GM21737 (cell line): ENCODE measurements around the gene PGP.
"Not testable (repeated sequence)": the region's sequence is repeated elsewhere in the genome, so short reads cannot be mapped to it uniquely, and the experiment has no call there.

Source experiments
- ATAC-seq: cut with Tn5 transposase; IDR thresholded peaks from one replicate; pipeline ENCODE4 v1.9.1; 2021; ENCODE audit warnings: mild to moderate bottlenecking, moderate library complexity; ENCODE audit not compliant: unreplicated experiment

PGP gene

GRCh38 chr16:2214719-2214968, at the start of gene PGP:
PGP (minus strand) TSS chr16:2214840; CDS start chr16:2214777, 63 bp downstream.
- peak; percentile 79 for ATAC-seq

GRCh38 chr16:2263026-2263425, 48.4 kb upstream of the PGP start:
- ATAC-seq: not testable (repeated sequence)

- no peak for ATAC-seq
Measured at GRCh38 chr16:2260250-2260649, 45.6 kb upstream of the PGP start.

- ATAC-seq: not testable (repeated sequence)
Measured at GRCh38 chr16:2258530-2258929, 43.9 kb upstream of the PGP start.

- no peak for ATAC-seq
Measured at GRCh38 chr16:2257726-2258125, 43.1 kb upstream of the PGP start.

GRCh38 chr16:2256531-2257140, 42.0 kb upstream of the PGP start:
- ATAC-seq: no peak

- ATAC-seq: no peak
Measured at GRCh38 chr16:2253293-2253692, 38.7 kb upstream of the PGP start.

GRCh38 chr16:2252806-2253148, 38.1 kb upstream of the PGP start:
- no peak for ATAC-seq

GRCh38 chr16:2251296-2252111, 36.9 kb upstream of the PGP start, which contains the start of gene ECI1:
ECI1 (minus strand) TSS chr16:2251587; CDS start chr16:2251566, 21 bp downstream.
- peak; percentile 90 for ATAC-seq

GRCh38 chr16:2250652-2251295, 36.1 kb upstream of the PGP start:
- no peak for ATAC-seq

- ATAC-seq: no peak
Measured at GRCh38 chr16:2246301-2246885, 31.8 kb upstream of the PGP start.

- ATAC-seq: no peak
Measured at GRCh38 chr16:2244926-2245795, 30.5 kb upstream of the PGP start.

GRCh38 chr16:2244301-2244700, 29.7 kb upstream of the PGP start:
- no peak for ATAC-seq

- ATAC-seq: no peak
Measured at GRCh38 chr16:2243781-2244180, 29.1 kb upstream of the PGP start.

- no peak for ATAC-seq
Measured at GRCh38 chr16:2243031-2243528, 28.4 kb upstream of the PGP start.

- no peak for ATAC-seq
Measured at GRCh38 chr16:2242598-2242997, 28.0 kb upstream of the PGP start.

- not testable (repeated sequence) for ATAC-seq
Measured at GRCh38 chr16:2240331-2240730, 25.7 kb upstream of the PGP start.

- ATAC-seq: no peak
Measured at GRCh38 chr16:2238838-2239675, 24.4 kb upstream of the PGP start.

GRCh38 chr16:2238150-2238837, 23.7 kb upstream of the PGP start:
- ATAC-seq: no peak
